Gastrocnemius medialis (tissue), 4 donors: ENCODE data around the gene PSMC3. TPM values are rescaled to one million over a fixed set of nuclear protein-coding genes. Genes with fewer than 3 reads are reported as not detected.

Source experiments
- ATAC-seq, 2 donors: fragments of 150-250 bp; one replicate each; pipeline ENCODE4 v1.9.1; 2016
- DNase-seq, 2 donors: peaks; one replicate each; pipeline ENCODE4 v3.0.0-alpha.2; 2019
- H3K27ac ChIP-seq, 4 donors: fragments of 200-600 bp; sonication (generic); 1 replicate in 1 of 4; 2 replicates in 3 of 4; pipeline ENCODE4 v1.5.1; 2016 to 2018; ENCODE audit warnings: mild to moderate bottlenecking in 2 of 4, moderate library complexity in 1 of 4
- H3K27me3 ChIP-seq, 3 donors: fragments of 200-600 bp; sonication (generic) in 2 of 3; 1 replicate in 1 of 3; 2 replicates in 2 of 3; pipeline versions ENCODE4 v1.5.1 to v1.6.0; 2016 to 2019; ENCODE audit warnings: mild to moderate bottlenecking in 1 of 3, moderate library complexity in 1 of 3
- H3K36me3 ChIP-seq, 2 donors: fragments of 200-600 bp; sonication (generic) in 1 of 2; one replicate each; pipeline ENCODE4 v1.5.1; 2017 to 2018
- H3K4me1 ChIP-seq, 2 donors: fragments of 200-600 bp; sonication (generic) in 1 of 2; one replicate each; pipeline ENCODE4 v1.5.1; 2016 to 2017; ENCODE audit warnings: mild to moderate bottlenecking in 2 of 2
- H3K4me3 ChIP-seq, 4 donors: fragments of 200-600 bp; sonication (generic) in 3 of 4; 1 replicate in 1 of 4; 2 replicates in 3 of 4; pipeline ENCODE4 v1.5.1; 2016 to 2019; ENCODE audit warnings: mild to moderate bottlenecking in 2 of 4
- H3K9me3 ChIP-seq, 3 donors: fragments of 200-600 bp; sonication (generic) in 2 of 3; 1 replicate in 1 of 3; 2 replicates in 2 of 3; pipeline ENCODE4 v1.5.1; 2016 to 2019
- CTCF ChIP-seq, 5 experiments: fragments of 450-650 bp in 3 of 5; fragments of 200-600 bp in 2 of 5; sonication (generic) in 2 of 5; IDR thresholded peaks in 4 of 5; conservative IDR thresholded peaks in 1 of 5; 1 replicate in 4 of 5; 2 replicates in 1 of 5; pipeline ENCODE4 v1.5.1; 2016 to 2019; ENCODE audit warnings: antibody characterized with exemption in 5 of 5, mild to moderate bottlenecking in 3 of 5, moderate library complexity in 3 of 5
- POLR2A ChIP-seq, 2 donors: fragments of 450-650 bp; IDR thresholded peaks; one replicate each; pipeline ENCODE4 v1.6.1; 2017; ENCODE audit warnings: antibody characterized with exemption in 2 of 2, mild to moderate bottlenecking in 2 of 2, moderate library complexity in 2 of 2
- in situ Hi-C, 4 donors: fragments of 200-750 bp; cut with MboI; loops; one replicate each; pipeline versions ENCODE4 v1.15.0 to v1.8.0; 2017; ENCODE audit warnings: low sequenced_read_pairs in 4 of 4
- intact Hi-C: fragments of 100-400 bp; cut with DNase I; formaldehyde crosslinking; loops from one replicate; pipeline ENCODE4 v1.15.1; 2023; ENCODE audit warnings: low total_unique reads
- total RNA-seq, 4 donors: library from RNA; depleted of rRNA; stranded (reverse); fragments of >200 nt; gene quantifications; one replicate each; pipeline versions ENCODE4 v1.1.0 to v1.2.3, GENCODE V29; 2016

Gene PSMC3
- total RNA-seq, 4 donors from 2014 or later = 243 to 350 (median 329) TPM

- TF ChIP-seq CTCF (IDR thresholded peaks at IDR 0.05 in 4 of 5, conservative IDR thresholded peaks at IDR 0.05 in 1 of 5) (no peak), POLR2A (IDR thresholded peaks at IDR 0.05) (peak in 1 of 2 donors; percentile 40)
- ATAC-seq = no peak
- DNase-seq = peak in 1 of 2 donors; percentile 54
- H3K4me3 ChIP-seq = peak within 1 kb of the TSS in 1 of 4 donors; percentile 42
- peaks cover 0 to 6% of the 10 kb centered on the region in 2 donors for H3K4me1 ChIP-seq
- no peaks in the 10 kb centered on the region for H3K27me3 ChIP-seq
- H3K9me3 ChIP-seq = no peaks in the 10 kb centered on the region
- H3K27ac ChIP-seq = peak within 1 kb of the TSS in 1 of 4 donors; percentile 46
- intact Hi-C loops (loop anchor here (10.0 kb wide), 1 partner anchor 467 kb away; the partner anchor contains the start of gene NUP160), in situ Hi-C loops (loop anchor here in 1 of 4 donors (10.0 kb wide), 1 partner anchor 77 kb away; no protein-coding TSS in a partner anchor)
- H3K36me3 ChIP-seq = no peaks in the 10 kb centered on the region
Measured at GRCh38 chr11:47378010-47378835, 48.0 kb downstream of the PSMC3 start, which contains the start of gene SPI1. Gene SPI1 (minus strand): TSS chr11:47378547. CDS start chr11:47378353, 194 bp downstream.

- Histone ChIP-seq H3K4me3 (peak overlapping the region in 1 of 4 donors; percentile 42), H3K4me1 (peaks cover 0 to 6% of the 10 kb centered on the region in 2 donors), H3K27me3 (no peaks in the 10 kb centered on the region), H3K27ac (peak overlapping the region in 1 of 4 donors; percentile 46), H3K9me3 (no peaks in the 10 kb centered on the region), H3K36me3 (no peaks in the 10 kb centered on the region)
- in situ Hi-C loops (loop anchor here in 1 of 4 donors (10.0 kb wide), 1 partner anchor 77 kb away; no protein-coding TSS in a partner anchor), intact Hi-C loops (loop anchor here (10.0 kb wide), 1 partner anchor 467 kb away; the partner anchor contains the start of gene NUP160)
- ATAC-seq = no peak
- DNase-seq = no peak
- no peak for TF ChIP-seq POLR2A (IDR thresholded peaks at IDR 0.05)
- no peak for TF ChIP-seq CTCF (IDR thresholded peaks at IDR 0.05 in 4 of 5, conservative IDR thresholded peaks at IDR 0.05 in 1 of 5)
Measured at GRCh38 chr11:47377571-47378009, 48.6 kb downstream of the PSMC3 start.

GRCh38 chr11:47376525-47377371 lies 49.5 kb downstream of the PSMC3 start:
- in situ Hi-C loops = loop anchor here in 1 of 4 donors (10.0 kb wide), 1 partner anchor 78 kb away; no protein-coding TSS in a partner anchor

More at GRCh38 chr11:47376525-47377371, 49.5 kb downstream of the PSMC3 start:
- H3K4me3 ChIP-seq = peak overlapping the region in 1 of 4 donors; percentile 42
- H3K36me3 ChIP-seq = no peaks in the 10 kb centered on the region
- intact Hi-C loops = loop anchor here (10.0 kb wide), 1 partner anchor 468 kb away; the partner anchor contains the start of gene NUP160
- DNase-seq (no peak), ATAC-seq (no peak)
- no peaks in the 10 kb centered on the region for H3K9me3 ChIP-seq
- H3K27ac ChIP-seq = peak overlapping the region in 1 of 4 donors; percentile 46
- no peak for TF ChIP-seq CTCF (IDR thresholded peaks at IDR 0.05 in 4 of 5, conservative IDR thresholded peaks at IDR 0.05 in 1 of 5)
- no peak for TF ChIP-seq POLR2A (IDR thresholded peaks at IDR 0.05)
- H3K27me3 ChIP-seq = no peaks in the 10 kb centered on the region
- H3K4me1 ChIP-seq = peaks cover 0 to 6% of the 10 kb centered on the region in 2 donors
